GM12878 (cell line): ENCODE results near the gene CCDC88C. TPM values are rescaled to one million over a fixed set of nuclear protein-coding genes. Genes with fewer than 3 reads are reported as not detected.

ENCODE experiments used
- CBFB ChIP-seq: IDR thresholded peaks from 2 replicates; pipeline ENCODE4 v1.6.1; 2016; ENCODE audit warnings: antibody characterized with exemption, low read depth
- CBX3 ChIP-seq: fragments of 200-600 bp; sonication (generic); IDR thresholded peaks from 2 replicates; pipeline ENCODE4 v1.6.1; 2016; ENCODE audit warnings: low read depth, borderline replicate concordance
- CEBPB ChIP-seq, 2 experiments: fragments of 150-350 bp in 1 of 2; IDR thresholded peaks; 2 replicates each; pipeline ENCODE4 v1.6.1; 2012 to 2014; ENCODE audit warnings: low read depth in 2 of 2, low read length in 2 of 2, borderline replicate concordance in 1 of 2, inconsistent platforms in 1 of 2
- ETV6 ChIP-seq, 2 experiments: fragments of 450-650 bp in 1 of 2; IDR thresholded peaks in 1 of 2; conservative IDR thresholded peaks in 1 of 2; 2 replicates each; pipeline ENCODE4 v1.6.1; 2014; ENCODE audit warnings: antibody characterized with exemption in 1 of 2, borderline replicate concordance in 1 of 2, low read depth in 1 of 2, mild to moderate bottlenecking in 1 of 2, moderate library complexity in 1 of 2
- NBN ChIP-seq: fragments of 450-650 bp; IDR thresholded peaks from 2 replicates; pipeline ENCODE4 v1.6.1; 2016
- NFIC ChIP-seq: IDR thresholded peaks from 2 replicates; pipeline ENCODE4 v1.6.1; 2012; ENCODE audit warnings: low read depth, mild to moderate bottlenecking, inconsistent platforms, low read length, moderate library complexity
- NFXL1 ChIP-seq: fragments of 450-650 bp; IDR thresholded peaks from 2 replicates; pipeline ENCODE4 v1.6.1; 2017; ENCODE audit warnings: antibody characterized with exemption, mild to moderate bottlenecking, borderline replicate concordance
- SIX5 ChIP-seq: IDR thresholded peaks from 2 replicates; pipeline ENCODE4 v1.6.1; 2011; ENCODE audit warnings: mild to moderate bottlenecking, low read depth, low read length, moderate library complexity; ENCODE audit not compliant: severe bottlenecking
- STAT3 ChIP-seq: IDR thresholded peaks from 2 replicates; pipeline ENCODE4 v1.6.1; 2011; ENCODE audit warnings: low read depth, low read length, improper control_type of control experiment
- TCF3 ChIP-seq: IDR thresholded peaks from 2 replicates; pipeline ENCODE4 v1.6.1; 2012; ENCODE audit warnings: low read depth, mild to moderate bottlenecking, low read length, borderline replicate concordance; ENCODE audit not compliant: insufficient read depth
- ZZZ3 ChIP-seq: IDR thresholded peaks from 2 replicates; pipeline ENCODE4 v1.6.1; 2011; ENCODE audit warnings: low read depth; ENCODE audit not compliant: control insufficient read depth, insufficient read length
- polyA plus RNA-seq, 11 experiments: library from polyadenylated mRNA; depleted of rRNA in 4 of 11; unstranded in 6 of 11; stranded (reverse) in 5 of 11; fragments of >200 nt; fragmentation: Nextera tagmentation in 4 of 11; fragmentation: Illumina TruSeq in 1 of 11; extraction: Ambion mirVana in 4 of 11; extraction: Trizol in 1 of 11; gene quantifications; 1 replicate in 1 of 11; 2 replicates in 10 of 11; pipeline versions ENCODE4 v1.2.1 to v1.2.3, GENCODE V29; 2011 to 2016; ENCODE audit warnings: inconsistent platforms in 2 of 11, missing spikeins in 2 of 11, low read depth in 1 of 11
- total RNA-seq, 4 experiments: library from RNA; depleted of rRNA in 3 of 4; stranded (reverse); fragments of >200 nt in 3 of 4; fragmentation: Illumina TruSeq in 1 of 4; extraction: Trizol in 1 of 4; gene quantifications; 2 replicates each; pipeline versions ENCODE4 v1.2.1 to v1.2.3, GENCODE V29; 2013 to 2021
- TF ChIP-seq, protein P1 (sequence below): fragments of 450-650 bp; IDR thresholded peaks from 2 replicates; pipeline ENCODE4 v1.6.1; 2017; ENCODE audit warnings: mild to moderate bottlenecking, low read depth, inconsistent platforms; ENCODE audit not compliant: poor library complexity, severe bottlenecking
- TF ChIP-seq, protein P2 (sequence below): fragments of 450-650 bp; IDR thresholded peaks from 2 replicates; pipeline ENCODE4 v1.6.1; 2018; ENCODE audit warnings: mild to moderate bottlenecking, low read depth, moderate library complexity; ENCODE audit not compliant: partially characterized antibody
- TF ChIP-seq, protein P3 (sequence below): IDR thresholded peaks from 2 replicates; pipeline ENCODE4 v1.6.1; 2012; ENCODE audit warnings: low read depth, low read length, improper control_type of control experiment
- TF ChIP-seq, protein P4 (sequence below): fragments of 450-650 bp; IDR thresholded peaks from 2 replicates; pipeline ENCODE4 v1.6.1; 2017; ENCODE audit warnings: low read depth, mild to moderate bottlenecking, moderate library complexity
- TF ChIP-seq, protein P5 (sequence below): IDR thresholded peaks from 2 replicates; pipeline ENCODE4 v1.6.1; 2012; ENCODE audit warnings: mild to moderate bottlenecking, low read depth, low read length

Gene CCDC88C
- total and polyA plus RNA-seq, 10 of the 15 experiments (the other 5 are each of a cell fraction or from before 2014, with no cell fraction given): 4.0 to 79.6 (median 36.6) TPM

DNA sequence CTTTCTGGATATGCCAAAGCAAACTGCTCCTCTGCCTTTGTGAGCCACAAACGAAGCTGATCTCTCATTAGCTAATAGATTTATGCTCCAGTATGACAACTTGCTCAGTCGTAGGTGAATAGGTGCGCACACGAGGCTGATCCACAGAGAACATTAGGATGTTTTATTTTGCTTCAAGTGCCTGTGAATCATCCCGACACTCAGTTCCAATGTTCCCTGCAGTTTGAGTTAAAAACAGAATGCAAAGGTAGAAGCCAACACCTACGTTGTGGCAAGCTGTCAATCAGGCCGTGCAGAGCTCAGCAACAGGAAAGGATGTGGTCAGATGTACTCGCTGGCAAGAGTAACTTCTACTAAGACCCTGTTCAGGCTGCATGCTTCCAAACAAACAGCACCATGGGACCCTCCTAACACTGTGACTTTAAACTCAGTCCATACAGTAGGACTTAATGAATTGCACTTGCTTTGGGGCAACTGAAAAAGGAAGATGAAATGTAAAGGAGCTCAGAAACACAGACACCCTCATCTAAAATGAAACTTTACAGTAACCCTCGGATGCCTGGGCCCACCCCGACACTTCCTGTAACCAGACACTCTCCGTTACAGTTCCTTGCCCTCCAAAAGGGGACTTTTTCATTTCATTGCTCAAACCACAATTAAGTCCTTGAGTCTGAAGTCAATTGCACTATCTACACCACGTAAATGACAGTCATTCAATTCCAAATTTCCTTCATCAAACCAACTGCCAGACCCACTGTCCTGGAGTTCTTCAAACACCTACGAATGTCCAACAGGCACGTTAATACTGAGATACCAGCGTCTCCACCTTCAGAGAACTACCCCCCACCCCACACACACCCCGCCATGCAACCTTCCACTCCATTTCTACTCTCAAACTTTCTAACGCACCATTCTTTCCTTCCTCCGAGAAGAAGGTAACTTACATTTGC is 1.6 kb downstream of the CCDC88C start (continued):
- TF ChIP-seq, protein P1, sequence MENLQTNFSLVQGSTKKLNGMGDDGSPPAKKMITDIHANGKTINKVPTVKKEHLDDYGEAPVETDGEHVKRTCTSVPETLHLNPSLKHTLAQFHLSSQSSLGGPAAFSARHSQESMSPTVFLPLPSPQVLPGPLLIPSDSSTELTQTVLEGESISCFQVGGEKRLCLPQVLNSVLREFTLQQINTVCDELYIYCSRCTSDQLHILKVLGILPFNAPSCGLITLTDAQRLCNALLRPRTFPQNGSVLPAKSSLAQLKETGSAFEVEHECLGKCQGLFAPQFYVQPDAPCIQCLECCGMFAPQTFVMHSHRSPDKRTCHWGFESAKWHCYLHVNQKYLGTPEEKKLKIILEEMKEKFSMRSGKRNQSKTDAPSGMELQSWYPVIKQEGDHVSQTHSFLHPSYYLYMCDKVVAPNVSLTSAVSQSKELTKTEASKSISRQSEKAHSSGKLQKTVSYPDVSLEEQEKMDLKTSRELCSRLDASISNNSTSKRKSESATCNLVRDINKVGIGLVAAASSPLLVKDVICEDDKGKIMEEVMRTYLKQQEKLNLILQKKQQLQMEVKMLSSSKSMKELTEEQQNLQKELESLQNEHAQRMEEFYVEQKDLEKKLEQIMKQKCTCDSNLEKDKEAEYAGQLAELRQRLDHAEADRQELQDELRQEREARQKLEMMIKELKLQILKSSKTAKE: peak; percentile 65
- TF ChIP-seq NBN (peak; percentile 87), ZZZ3 (no peak), CEBPB (IDR thresholded peaks at IDR 0.05; ENCODE audit: borderline replicate concordance in 1 of 2, low read depth in 2 of 2, low read length in 2 of 2) (no peak), TCF3 (no peak), NFXL1 (no peak), NFIC (peak; percentile 75), SIX5 (peak; percentile 56), STAT3 (no peak), CBX3 (no peak), ETV6 (conservative IDR thresholded peaks at IDR 0.05 in 1 of 2, IDR thresholded peaks at IDR 0.05 in 1 of 2; ENCODE audit: borderline replicate concordance in 1 of 2, low read depth in 1 of 2) (peak in 1 of 2 experiments; percentile 80; a peak in 1 of 4 replicates), CBFB (peak; percentile 89; the same call in 1 of the 2 replicates)
- TF ChIP-seq, protein P2, sequence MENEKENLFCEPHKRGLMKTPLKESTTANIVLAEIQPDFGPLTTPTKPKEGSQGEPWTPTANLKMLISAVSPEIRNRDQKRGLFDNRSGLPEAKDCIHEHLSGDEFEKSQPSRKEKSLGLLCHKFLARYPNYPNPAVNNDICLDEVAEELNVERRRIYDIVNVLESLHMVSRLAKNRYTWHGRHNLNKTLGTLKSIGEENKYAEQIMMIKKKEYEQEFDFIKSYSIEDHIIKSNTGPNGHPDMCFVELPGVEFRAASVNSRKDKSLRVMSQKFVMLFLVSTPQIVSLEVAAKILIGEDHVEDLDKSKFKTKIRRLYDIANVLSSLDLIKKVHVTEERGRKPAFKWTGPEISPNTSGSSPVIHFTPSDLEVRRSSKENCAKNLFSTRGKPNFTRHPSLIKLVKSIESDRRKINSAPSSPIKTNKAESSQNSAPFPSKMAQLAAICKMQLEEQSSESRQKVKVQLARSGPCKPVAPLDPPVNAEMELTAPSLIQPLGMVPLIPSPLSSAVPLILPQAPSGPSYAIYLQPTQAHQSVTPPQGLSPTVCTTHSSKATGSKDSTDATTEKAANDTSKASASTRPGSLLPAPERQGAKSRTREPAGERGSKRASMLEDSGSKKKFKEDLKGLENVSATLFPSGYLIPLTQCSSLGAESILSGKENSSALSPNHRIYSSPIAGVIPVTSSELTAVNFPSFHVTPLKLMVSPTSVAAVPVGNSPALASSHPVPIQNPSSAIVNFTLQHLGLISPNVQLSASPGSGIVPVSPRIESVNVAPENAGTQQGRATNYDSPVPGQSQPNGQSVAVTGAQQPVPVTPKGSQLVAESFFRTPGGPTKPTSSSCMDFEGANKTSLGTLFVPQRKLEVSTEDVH: peak; percentile 40
- TF ChIP-seq, protein P3, sequence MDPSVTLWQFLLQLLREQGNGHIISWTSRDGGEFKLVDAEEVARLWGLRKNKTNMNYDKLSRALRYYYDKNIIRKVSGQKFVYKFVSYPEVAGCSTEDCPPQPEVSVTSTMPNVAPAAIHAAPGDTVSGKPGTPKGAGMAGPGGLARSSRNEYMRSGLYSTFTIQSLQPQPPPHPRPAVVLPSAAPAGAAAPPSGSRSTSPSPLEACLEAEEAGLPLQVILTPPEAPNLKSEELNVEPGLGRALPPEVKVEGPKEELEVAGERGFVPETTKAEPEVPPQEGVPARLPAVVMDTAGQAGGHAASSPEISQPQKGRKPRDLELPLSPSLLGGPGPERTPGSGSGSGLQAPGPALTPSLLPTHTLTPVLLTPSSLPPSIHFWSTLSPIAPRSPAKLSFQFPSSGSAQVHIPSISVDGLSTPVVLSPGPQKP: no peak
- TF ChIP-seq, protein P4, sequence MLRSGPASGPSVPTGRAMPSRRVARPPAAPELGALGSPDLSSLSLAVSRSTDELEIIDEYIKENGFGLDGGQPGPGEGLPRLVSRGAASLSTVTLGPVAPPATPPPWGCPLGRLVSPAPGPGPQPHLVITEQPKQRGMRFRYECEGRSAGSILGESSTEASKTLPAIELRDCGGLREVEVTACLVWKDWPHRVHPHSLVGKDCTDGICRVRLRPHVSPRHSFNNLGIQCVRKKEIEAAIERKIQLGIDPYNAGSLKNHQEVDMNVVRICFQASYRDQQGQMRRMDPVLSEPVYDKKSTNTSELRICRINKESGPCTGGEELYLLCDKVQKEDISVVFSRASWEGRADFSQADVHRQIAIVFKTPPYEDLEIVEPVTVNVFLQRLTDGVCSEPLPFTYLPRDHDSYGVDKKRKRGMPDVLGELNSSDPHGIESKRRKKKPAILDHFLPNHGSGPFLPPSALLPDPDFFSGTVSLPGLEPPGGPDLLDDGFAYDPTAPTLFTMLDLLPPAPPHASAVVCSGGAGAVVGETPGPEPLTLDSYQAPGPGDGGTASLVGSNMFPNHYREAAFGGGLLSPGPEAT: peak; percentile 86
- TF ChIP-seq, protein P5, sequence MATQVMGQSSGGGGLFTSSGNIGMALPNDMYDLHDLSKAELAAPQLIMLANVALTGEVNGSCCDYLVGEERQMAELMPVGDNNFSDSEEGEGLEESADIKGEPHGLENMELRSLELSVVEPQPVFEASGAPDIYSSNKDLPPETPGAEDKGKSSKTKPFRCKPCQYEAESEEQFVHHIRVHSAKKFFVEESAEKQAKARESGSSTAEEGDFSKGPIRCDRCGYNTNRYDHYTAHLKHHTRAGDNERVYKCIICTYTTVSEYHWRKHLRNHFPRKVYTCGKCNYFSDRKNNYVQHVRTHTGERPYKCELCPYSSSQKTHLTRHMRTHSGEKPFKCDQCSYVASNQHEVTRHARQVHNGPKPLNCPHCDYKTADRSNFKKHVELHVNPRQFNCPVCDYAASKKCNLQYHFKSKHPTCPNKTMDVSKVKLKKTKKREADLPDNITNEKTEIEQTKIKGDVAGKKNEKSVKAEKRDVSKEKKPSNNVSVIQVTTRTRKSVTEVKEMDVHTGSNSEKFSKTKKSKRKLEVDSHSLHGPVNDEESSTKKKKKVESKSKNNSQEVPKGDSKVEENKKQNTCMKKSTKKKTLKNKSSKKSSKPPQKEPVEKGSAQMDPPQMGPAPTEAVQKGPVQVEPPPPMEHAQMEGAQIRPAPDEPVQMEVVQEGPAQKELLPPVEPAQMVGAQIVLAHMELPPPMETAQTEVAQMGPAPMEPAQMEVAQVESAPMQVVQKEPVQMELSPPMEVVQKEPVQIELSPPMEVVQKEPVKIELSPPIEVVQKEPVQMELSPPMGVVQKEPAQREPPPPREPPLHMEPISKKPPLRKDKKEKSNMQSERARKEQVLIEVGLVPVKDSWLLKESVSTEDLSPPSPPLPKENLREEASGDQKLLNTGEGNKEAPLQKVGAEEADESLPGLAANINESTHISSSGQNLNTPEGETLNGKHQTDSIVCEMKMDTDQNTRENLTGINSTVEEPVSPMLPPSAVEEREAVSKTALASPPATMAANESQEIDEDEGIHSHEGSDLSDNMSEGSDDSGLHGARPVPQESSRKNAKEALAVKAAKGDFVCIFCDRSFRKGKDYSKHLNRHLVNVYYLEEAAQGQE: no peak
